Activated CD4-positive, alpha-beta T cell treated with anti-CD3 and anti-CD28 coated beads for 48 hours (primary cell): ENCODE data around the gene F2.

Experiments used
- DNase-seq: peaks from one replicate; pipeline ENCODE4 v3.0.0-alpha.2; 2020

Gene F2

GRCh38 chr11:46743693-46744339 is 24.8 kb downstream of the F2 start:
- DNase-seq: no peak

- no peak for DNase-seq
These were observed 26.3 kb downstream of the F2 start for GRCh38 chr11:46745328-46745727.

GRCh38 chr11:46745995-46746394 is 27.0 kb downstream of the F2 start:
- no peak for DNase-seq

GRCh38 chr11:46747150-46747549 is 28.1 kb downstream of the F2 start:
- no peak for DNase-seq

GRCh38 chr11:46755962-46756361 is 36.9 kb downstream of the F2 start:
- DNase-seq: no peak

GRCh38 chr11:46759196-46759595 is 40.2 kb downstream of the F2 start:
- DNase-seq: no peak

- DNase-seq: no peak
These were observed 41.6 kb downstream of the F2 start for GRCh38 chr11:46760429-46761128.

GRCh38 chr11:46761807-46762206 is 42.8 kb downstream of the F2 start:
- DNase-seq: no peak

GRCh38 chr11:46762248-46762647 is 43.2 kb downstream of the F2 start:
- DNase-seq: no peak

GRCh38 chr11:46766656-46767055 is 47.6 kb downstream of the F2 start:
- DNase-seq: no peak

GRCh38 chr11:46769636-46770221 is 50.7 kb downstream of the F2 start:
- no peak for DNase-seq

GRCh38 chr11:46776878-46777277 is 57.9 kb downstream of the F2 start:
- DNase-seq: no peak

- DNase-seq: no peak
These were observed 59.4 kb downstream of the F2 start for GRCh38 chr11:46778416-46778815.
